HEK293T (cell line): ENCODE results near the gene HOXD3.

ENCODE experiments used
- CTCF ChIA-PET: fragments of 350-600 bp; formaldehyde crosslinking; extraction: SDS; loops from one replicate; lab custom pipeline; 2021; ENCODE audit warnings: antibody characterized with exemption, inconsistent platforms; lab: Yijun Ruan, JAX
- POLR2A ChIA-PET: fragments of 350-600 bp; formaldehyde crosslinking; extraction: SDS; loops from one replicate; lab custom pipeline; 2020; ENCODE audit warnings: antibody characterized with exemption, inconsistent platforms; lab: Yijun Ruan, JAX
- DNase-seq: peaks from one replicate; pipeline ENCODE4 v3.0.0; 2012; ENCODE audit warnings: mixed read lengths; ENCODE audit errors: extremely low spot score
- ARNT ChIP-seq: fragments of 450-650 bp; IDR thresholded peaks from 2 replicates; pipeline ENCODE4 v1.6.1; 2017; ENCODE audit warnings: mild to moderate bottlenecking
- BHLHE40 ChIP-seq: fragments of 450-650 bp; IDR thresholded peaks from 2 replicates; pipeline ENCODE4 v1.6.1; 2016; ENCODE audit warnings: mild to moderate bottlenecking, moderate library complexity, borderline replicate concordance
- CTBP1 ChIP-seq: fragments of 450-650 bp; IDR thresholded peaks from 2 replicates; pipeline ENCODE4 v1.6.1; 2016; ENCODE audit warnings: borderline replicate concordance
- ELF4 ChIP-seq: fragments of 450-650 bp; IDR thresholded peaks from 2 replicates; pipeline ENCODE4 v1.6.1; 2017; ENCODE audit warnings: antibody characterized with exemption
- FOXA1 ChIP-seq: fragments of 450-650 bp; IDR thresholded peaks from 2 replicates; pipeline ENCODE4 v1.6.1; 2016; ENCODE audit warnings: mild to moderate bottlenecking
- FOXK2 ChIP-seq: fragments of 450-650 bp; IDR thresholded peaks from 2 replicates; pipeline ENCODE4 v1.6.1; 2016; ENCODE audit warnings: mild to moderate bottlenecking
- FOXM1 ChIP-seq: fragments of 450-650 bp; IDR thresholded peaks from 2 replicates; pipeline ENCODE4 v1.6.1; 2017; ENCODE audit warnings: mild to moderate bottlenecking, borderline replicate concordance
- HDGF ChIP-seq: fragments of 450-650 bp; IDR thresholded peaks from 2 replicates; pipeline ENCODE4 v1.6.1; 2017; ENCODE audit warnings: antibody characterized with exemption, borderline replicate concordance
- L3MBTL2 ChIP-seq: fragments of 450-650 bp; conservative IDR thresholded peaks from 2 replicates; pipeline ENCODE4 v1.6.1; 2016; ENCODE audit warnings: mild to moderate bottlenecking
- LEF1 ChIP-seq: fragments of 450-650 bp; IDR thresholded peaks from 2 replicates; pipeline ENCODE4 v1.6.1; 2017; ENCODE audit warnings: mild to moderate bottlenecking, borderline replicate concordance
- NFRKB ChIP-seq: fragments of 450-650 bp; IDR thresholded peaks from 2 replicates; pipeline ENCODE4 v1.6.1; 2016; ENCODE audit warnings: mild to moderate bottlenecking, moderate library complexity
- PKNOX1 ChIP-seq: fragments of 450-650 bp; IDR thresholded peaks from 2 replicates; pipeline ENCODE4 v1.6.1; 2016
- SP1 ChIP-seq: fragments of 450-650 bp; IDR thresholded peaks from 2 replicates; pipeline ENCODE4 v1.6.1; 2017
- SUZ12 ChIP-seq: fragments of 450-650 bp; IDR thresholded peaks from 2 replicates; pipeline ENCODE4 v1.6.1; 2016; ENCODE audit warnings: mild to moderate bottlenecking
- TARDBP ChIP-seq: fragments of 450-650 bp; IDR thresholded peaks from 2 replicates; pipeline ENCODE4 v1.6.1; 2016
- ZNF384 ChIP-seq: fragments of 450-650 bp; IDR thresholded peaks from 2 replicates; pipeline ENCODE4 v1.6.1; 2016

Gene HOXD3

GRCh38 chr2:176122052-176122682 lies 34.9 kb upstream of the HOXD3 start:
- no peak for DNase-seq
- CTCF ChIA-PET = no interaction called here
- no peak for TF ChIP-seq ARNT
- no peak for TF ChIP-seq ZNF384
- no peak for TF ChIP-seq L3MBTL2
- no peak for TF ChIP-seq HDGF
- no peak for TF ChIP-seq FOXM1
- no peak for TF ChIP-seq CTBP1
- TF ChIP-seq LEF1 = no peak
- no peak for TF ChIP-seq TARDBP
- no peak for TF ChIP-seq SP1
- TF ChIP-seq PKNOX1 = no peak
- TF ChIP-seq ELF4 = no peak
- TF ChIP-seq BHLHE40 = no peak
- TF ChIP-seq NFRKB = no peak
- TF ChIP-seq SUZ12 = no peak
- no peak for TF ChIP-seq FOXA1
- TF ChIP-seq FOXK2 = no peak
- POLR2A ChIA-PET = interaction anchor here (1.5 kb wide), 1 partner anchor 17 kb away, joined by 5 read pairs; no protein-coding TSS in a partner anchor

- DNase-seq = no peak
- CTCF ChIA-PET = no interaction called here
- TF ChIP-seq PKNOX1 (no peak), ELF4 (no peak), TARDBP (no peak), L3MBTL2 (no peak), SP1 (no peak), FOXM1 (peak; percentile 12; the same call in 1 of the 2 replicates), ARNT (no peak)
- POLR2A ChIA-PET = interaction anchor here (1.3 kb wide), 1 partner anchor 18 kb away, joined by 4 read pairs; no protein-coding TSS in a partner anchor
Observed at GRCh38 chr2:176122683-176123410, 34.3 kb upstream of the HOXD3 start, which contains the start of gene HOXD9. HOXD9 (plus strand) TSS chr2:176122719; CDS start chr2:176122769, 50 bp downstream.

GRCh38 chr2:176123411-176124109 lies 33.5 kb upstream of the HOXD3 start:
- POLR2A ChIA-PET = interaction anchor here (1.3 kb wide), 1 partner anchor 19 kb away, joined by 4 read pairs; no protein-coding TSS in a partner anchor
- no peak for DNase-seq
- TF ChIP-seq ARNT = no peak
- TF ChIP-seq NFRKB = no peak
- TF ChIP-seq PKNOX1 = peak; percentile 88
- TF ChIP-seq FOXA1 = no peak
- no peak for TF ChIP-seq LEF1
- peak; percentile 64; the same call in 1 of the 2 replicates for TF ChIP-seq CTBP1
- no peak for TF ChIP-seq HDGF
- TF ChIP-seq FOXK2 = no peak
- TF ChIP-seq TARDBP = no peak
- no peak for TF ChIP-seq ELF4
- no peak for TF ChIP-seq FOXM1
- no peak for TF ChIP-seq L3MBTL2
- TF ChIP-seq SUZ12 = no peak
- no peak for TF ChIP-seq ZNF384
- CTCF ChIA-PET = no interaction called here

GRCh38 chr2:176124110-176124946 lies 32.8 kb upstream of the HOXD3 start:
- CTCF ChIA-PET = interaction anchor here (1.9 to 2.8 kb wide), 2 partner anchors 527 to 530 kb away, joined by 6 to 25 read pairs; no protein-coding TSS in a partner anchor
- no peak for DNase-seq
- POLR2A ChIA-PET = interaction anchor here (1.3 to 3.8 kb wide), 2 partner anchors 19 kb away, joined by 4 to 24 read pairs; no protein-coding TSS in a partner anchor
- TF ChIP-seq TARDBP (no peak), FOXM1 (no peak), FOXA1 (no peak), CTBP1 (no peak), L3MBTL2 (no peak)
